GM10266 (cell line): ENCODE data around the gene RGP1.
A peak's percentile ranks its signal among the peaks of the same experiment; 100 is the strongest.

Source experiments
- DNase-seq: peaks from one replicate; pipeline ENCODE4 v3.0.0; 2012; ENCODE audit errors: extremely low spot score
- TF ChIP-seq, protein P1 (sequence below): IDR thresholded peaks from 2 replicates; pipeline ENCODE4 v1.5.1; 2012; ENCODE audit warnings: mild to moderate bottlenecking, low read depth; ENCODE audit not compliant: control insufficient read depth, insufficient read depth; ENCODE audit errors: missing control alignments

The RGP1 gene

DNA sequence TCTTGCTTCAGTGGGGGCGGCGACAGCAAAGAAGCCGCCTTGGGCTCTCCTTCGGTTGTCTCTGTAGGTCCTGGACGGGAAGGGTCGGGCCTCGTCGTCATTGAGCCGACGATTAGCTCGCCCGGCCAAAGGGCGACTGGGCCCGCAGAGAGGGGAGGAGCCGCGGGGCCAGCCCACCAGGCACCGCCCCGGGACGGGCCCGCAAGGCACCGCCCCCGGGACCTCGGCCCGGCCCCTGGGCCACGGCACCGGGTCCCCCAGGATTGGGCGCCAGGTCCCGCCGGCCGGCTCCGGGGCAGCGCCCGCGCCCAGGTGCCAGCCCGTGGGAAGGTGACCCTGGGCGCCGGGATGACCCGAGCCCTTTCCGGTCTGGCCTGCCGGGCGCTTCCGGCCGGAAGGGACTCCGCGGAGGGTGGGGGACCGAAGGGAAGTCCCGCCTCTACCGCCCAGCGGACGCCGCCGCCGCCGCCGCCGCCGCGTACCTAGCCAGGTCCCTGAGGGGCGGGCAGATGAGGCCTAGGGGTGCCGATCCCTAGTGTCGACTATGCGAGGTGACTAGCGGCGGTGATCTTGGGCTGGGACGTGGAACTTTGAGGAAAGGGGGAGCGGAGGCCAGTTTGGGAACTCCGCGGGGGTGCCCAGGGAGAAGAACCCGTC lies at the start of gene RGP1, which contains the start of gene GBA2:
Gene RGP1, plus strand, starts transcription at position 430 of the 657 bp plus-strand sequence. CDS start 469 bp downstream, outside the sequence.
Gene GBA2, minus strand, starts transcription at position 371 of the 657 bp plus-strand sequence. CDS start 524 bp downstream, outside the sequence.
- TF ChIP-seq, protein P1, sequence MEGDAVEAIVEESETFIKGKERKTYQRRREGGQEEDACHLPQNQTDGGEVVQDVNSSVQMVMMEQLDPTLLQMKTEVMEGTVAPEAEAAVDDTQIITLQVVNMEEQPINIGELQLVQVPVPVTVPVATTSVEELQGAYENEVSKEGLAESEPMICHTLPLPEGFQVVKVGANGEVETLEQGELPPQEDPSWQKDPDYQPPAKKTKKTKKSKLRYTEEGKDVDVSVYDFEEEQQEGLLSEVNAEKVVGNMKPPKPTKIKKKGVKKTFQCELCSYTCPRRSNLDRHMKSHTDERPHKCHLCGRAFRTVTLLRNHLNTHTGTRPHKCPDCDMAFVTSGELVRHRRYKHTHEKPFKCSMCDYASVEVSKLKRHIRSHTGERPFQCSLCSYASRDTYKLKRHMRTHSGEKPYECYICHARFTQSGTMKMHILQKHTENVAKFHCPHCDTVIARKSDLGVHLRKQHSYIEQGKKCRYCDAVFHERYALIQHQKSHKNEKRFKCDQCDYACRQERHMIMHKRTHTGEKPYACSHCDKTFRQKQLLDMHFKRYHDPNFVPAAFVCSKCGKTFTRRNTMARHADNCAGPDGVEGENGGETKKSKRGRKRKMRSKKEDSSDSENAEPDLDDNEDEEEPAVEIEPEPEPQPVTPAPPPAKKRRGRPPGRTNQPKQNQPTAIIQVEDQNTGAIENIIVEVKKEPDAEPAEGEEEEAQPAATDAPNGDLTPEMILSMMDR: no peak
- DNase-seq: peak; percentile 88

- no peak for DNase-seq
- TF ChIP-seq, protein P1: no peak
Measured at GRCh38 chr9:35700031-35700430, 49.1 kb upstream of the RGP1 start.

DNA sequence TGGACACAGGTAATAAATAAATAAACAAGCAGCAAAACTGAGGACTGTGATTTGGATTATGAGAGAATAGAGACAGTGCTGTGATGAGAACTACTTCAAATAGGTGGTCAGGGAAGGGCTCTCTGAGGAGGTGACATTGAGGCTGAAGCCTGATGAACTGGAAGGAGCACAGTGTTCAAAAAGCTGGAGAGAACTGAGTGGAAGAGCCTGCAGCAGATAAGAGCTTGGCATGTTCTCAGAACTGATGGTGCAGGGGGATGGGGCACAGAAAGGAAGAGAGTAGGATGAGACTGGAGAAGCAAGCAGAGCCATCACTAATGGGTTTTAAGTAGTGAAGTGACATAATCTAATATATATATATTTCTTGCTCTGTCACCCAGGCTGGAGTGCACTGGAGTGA lies 48.1 kb upstream of the RGP1 start:
- TF ChIP-seq, protein P1: no peak
- DNase-seq: no peak

GRCh38 chr9:35702696-35703095 lies 46.4 kb upstream of the RGP1 start:
- DNase-seq: no peak
- TF ChIP-seq, protein P1: no peak

DNA sequence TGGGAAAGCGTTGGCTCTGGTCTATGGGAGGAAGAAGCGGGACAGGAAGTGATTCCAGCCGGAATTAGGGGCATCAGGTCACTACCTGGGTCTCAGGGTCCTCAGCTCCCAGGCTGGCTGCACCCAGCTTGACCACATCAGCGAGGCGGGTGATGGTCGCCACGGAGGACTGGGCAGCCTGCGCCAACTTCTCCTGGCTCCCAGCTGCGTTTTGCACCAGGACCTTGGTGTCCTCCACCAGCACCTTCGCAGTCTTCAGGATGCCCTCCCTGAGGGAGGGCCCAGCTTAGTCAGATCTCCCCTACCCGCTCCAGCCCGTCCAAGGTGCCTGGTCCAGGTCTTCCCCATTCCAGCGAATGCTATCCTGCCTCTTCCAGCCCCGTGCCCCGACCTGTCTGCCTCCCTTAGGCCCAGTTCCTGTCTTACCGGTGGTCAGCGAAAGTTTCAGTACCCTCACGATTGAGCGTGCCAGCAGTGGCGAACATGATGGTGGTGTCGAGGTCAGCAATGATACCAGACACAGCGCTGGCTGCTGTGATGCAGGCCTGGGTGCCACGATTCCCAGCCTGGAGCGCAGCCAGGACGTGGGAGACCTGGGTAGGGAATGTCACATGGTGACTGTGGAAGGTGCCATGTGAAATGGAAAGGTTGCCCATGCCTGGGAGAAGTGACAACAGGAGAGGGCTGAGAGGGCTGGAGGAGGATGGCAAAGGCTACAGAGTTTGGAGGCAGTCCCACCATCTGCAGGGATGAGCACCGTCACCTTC lies 45.0 kb upstream of the RGP1 start:
- TF ChIP-seq, protein P1: no peak
- DNase-seq: no peak

GRCh38 chr9:35705372-35705771 lies 43.7 kb upstream of the RGP1 start:
- TF ChIP-seq, protein P1: no peak
- no peak for DNase-seq
